Adipocyte (in vitro differentiated cells): ENCODE results near the gene ADORA3.

Experiments used
- DNase-seq: peaks from one replicate; pipeline ENCODE4 v3.0.0-alpha.2; 2015; ENCODE audit warnings: low read depth
- H3K27me3 ChIP-seq: replicated peaks from 2 replicates; pipeline ENCODE4 v1.7.0; 2013; ENCODE audit warnings: mild to moderate bottlenecking, low read length, moderate library complexity; ENCODE audit not compliant: control insufficient read depth, insufficient read depth
- H3K36me3 ChIP-seq: 2 replicates; pipeline ENCODE4 v1.7.0; 2013; ENCODE audit warnings: low read length, mild to moderate bottlenecking, moderate library complexity; ENCODE audit not compliant: control insufficient read depth, insufficient read depth, severe bottlenecking
- H3K4me1 ChIP-seq: 2 replicates; pipeline ENCODE4 v1.7.0; 2013; ENCODE audit warnings: mild to moderate bottlenecking, low read length, moderate library complexity; ENCODE audit not compliant: control insufficient read depth, insufficient read depth
- H3K4me3 ChIP-seq: 2 replicates; pipeline ENCODE4 v1.7.0; 2013; ENCODE audit warnings: mild to moderate bottlenecking, low read length, moderate library complexity
- H3K9ac ChIP-seq: 2 replicates; pipeline ENCODE4 v1.7.0; 2013; ENCODE audit warnings: mild to moderate bottlenecking, low read length, moderate library complexity
- H3K9me3 ChIP-seq: 2 replicates; pipeline ENCODE4 v1.7.0; 2013; ENCODE audit warnings: mild to moderate bottlenecking, low read length, moderate library complexity; ENCODE audit not compliant: control insufficient read depth

Gene ADORA3

DNA sequence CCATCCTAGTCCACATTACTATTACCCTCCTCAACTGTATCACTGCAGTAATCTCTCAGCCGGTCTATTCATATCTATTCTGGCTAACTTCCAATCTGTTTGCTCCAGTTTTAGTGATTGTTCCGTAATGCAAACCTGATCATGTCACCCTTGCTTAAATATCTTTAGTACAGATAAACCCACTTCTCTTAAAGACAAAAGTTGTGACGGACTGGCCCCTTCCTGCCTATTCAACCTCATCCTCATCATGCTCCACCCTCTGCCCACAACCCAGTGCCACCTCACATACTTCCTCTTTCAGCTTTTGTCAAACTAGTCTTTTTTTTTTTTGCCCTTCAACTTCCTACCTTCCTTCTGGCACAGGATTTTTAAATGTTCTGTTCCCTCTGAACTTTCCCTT, 32.4 kb downstream of the ADORA3 start:
- no peaks in the 10 kb centered on the region for H3K9me3 ChIP-seq
- H3K9ac ChIP-seq = no peak overlapping the region
- no peaks in the 10 kb centered on the region for H3K4me1 ChIP-seq
- no peak for DNase-seq
- H3K4me3 ChIP-seq = no peak overlapping the region
- peaks cover 45% of the 10 kb centered on the region for H3K36me3 ChIP-seq
- H3K27me3 ChIP-seq = no peaks in the 10 kb centered on the region

DNA sequence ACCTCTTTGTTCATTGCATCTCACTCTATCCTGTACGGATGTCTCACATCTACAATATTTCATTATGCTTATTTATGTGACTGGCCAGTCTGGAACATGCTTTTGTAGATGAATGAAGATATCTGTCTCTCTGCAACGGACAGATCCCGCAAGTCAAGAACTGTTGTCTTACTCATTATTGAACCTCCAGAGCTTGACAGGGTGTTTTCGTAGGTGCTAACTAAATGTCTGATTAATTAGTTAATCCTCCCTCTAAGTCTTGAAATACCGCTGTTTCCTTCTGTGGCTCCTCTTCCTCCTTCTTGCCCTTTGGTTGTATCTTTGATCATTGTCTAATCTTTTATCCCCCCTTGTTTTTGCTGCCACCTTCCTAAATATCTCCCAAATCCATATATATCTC, 32.8 kb downstream of the ADORA3 start:
- Histone ChIP-seq H3K9ac (no peak overlapping the region), H3K4me3 (no peak overlapping the region), H3K4me1 (no peaks in the 10 kb centered on the region), H3K36me3 (peaks cover 45% of the 10 kb centered on the region), H3K9me3 (no peaks in the 10 kb centered on the region), H3K27me3 (no peaks in the 10 kb centered on the region)
- DNase-seq = no peak

DNA sequence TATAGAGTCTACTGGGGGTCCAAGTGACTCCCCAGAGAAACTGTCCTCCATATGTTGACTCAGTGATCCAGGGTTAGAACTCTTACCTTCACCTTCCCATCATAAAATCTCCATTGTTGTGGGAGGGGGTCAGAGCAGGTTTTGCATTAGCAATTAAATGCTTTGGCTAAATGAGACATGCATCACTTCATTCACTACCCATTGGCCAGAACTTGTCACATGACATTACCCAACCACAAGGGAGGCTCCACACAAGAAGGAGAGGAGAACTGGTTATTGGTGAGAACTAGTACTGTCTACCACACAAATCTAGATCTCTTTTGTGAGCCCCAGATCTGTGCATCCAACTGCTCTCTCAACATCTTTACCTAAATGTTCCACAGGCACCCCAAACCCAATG, 33.9 kb downstream of the ADORA3 start:
- H3K36me3 ChIP-seq = peaks cover 45% of the 10 kb centered on the region
- no peak overlapping the region for H3K4me3 ChIP-seq
- H3K9me3 ChIP-seq = no peaks in the 10 kb centered on the region
- no peaks in the 10 kb centered on the region for H3K27me3 ChIP-seq
- no peak for DNase-seq
- no peaks in the 10 kb centered on the region for H3K4me1 ChIP-seq
- H3K9ac ChIP-seq = no peak overlapping the region

DNA sequence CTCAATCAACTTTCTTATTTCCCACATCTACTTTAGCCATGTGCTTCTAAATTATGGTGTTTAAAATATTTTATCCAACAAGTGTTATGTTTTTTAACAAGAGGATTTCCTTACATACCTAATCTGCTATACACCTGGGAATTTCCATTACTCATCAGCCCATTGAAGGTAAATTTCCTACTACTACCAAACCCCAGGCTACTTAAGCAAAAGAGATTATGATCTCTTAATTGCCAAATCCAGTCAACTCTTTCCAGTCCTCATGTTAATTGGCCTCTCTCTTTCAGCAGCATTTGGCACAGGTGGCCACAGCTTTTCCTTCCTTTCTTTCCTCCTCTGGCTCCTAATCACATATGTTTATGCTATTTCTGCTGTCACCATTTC, 34.7 kb downstream of the ADORA3 start:
- Histone ChIP-seq H3K36me3 (peaks cover 48% of the 10 kb centered on the region), H3K9me3 (no peaks in the 10 kb centered on the region), H3K9ac (no peak overlapping the region), H3K4me3 (no peak overlapping the region), H3K4me1 (no peaks in the 10 kb centered on the region), H3K27me3 (no peaks in the 10 kb centered on the region)
- no peak for DNase-seq

DNA sequence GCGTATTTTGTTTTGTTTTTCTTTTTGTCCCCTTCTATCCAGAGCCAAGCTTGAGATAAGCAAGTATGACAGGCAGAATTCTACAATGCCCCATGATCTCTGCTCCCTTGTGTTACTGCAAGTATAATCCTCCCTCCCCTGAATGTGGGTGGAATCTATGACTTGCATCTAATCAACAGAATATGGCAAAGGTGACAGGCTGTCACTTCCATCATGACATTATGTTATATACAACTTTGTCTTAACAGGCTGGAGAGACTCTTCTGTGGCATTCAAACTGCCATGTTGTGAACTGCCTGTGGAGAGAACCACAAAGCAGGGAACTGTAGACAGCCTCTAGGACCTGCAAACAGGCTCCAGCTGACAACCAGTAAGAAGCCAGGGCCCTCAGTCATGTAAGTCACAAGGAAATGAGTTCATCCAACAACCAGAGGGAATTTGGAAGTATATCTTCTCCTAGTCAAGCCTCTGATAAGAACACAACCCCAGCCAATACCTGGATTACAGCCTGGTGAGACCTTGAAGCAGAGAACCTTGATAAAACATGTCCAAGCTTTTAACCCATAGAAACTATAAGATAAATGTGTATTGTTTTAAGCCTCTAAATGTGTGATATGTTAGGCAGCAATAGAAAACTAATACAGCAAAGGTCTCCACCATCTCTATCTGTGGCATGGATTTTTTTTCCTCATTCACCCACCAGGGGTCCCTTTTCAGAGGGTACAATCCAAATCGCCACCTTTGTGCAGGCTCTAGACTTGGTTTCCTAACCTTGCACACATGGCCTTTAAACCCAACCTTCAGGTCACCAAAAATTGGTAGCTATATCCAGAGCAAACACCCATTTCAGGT, 35.3 kb downstream of the ADORA3 start:
- peaks cover 48% of the 10 kb centered on the region for H3K36me3 ChIP-seq
- no peaks in the 10 kb centered on the region for H3K9me3 ChIP-seq
- no peak overlapping the region for H3K9ac ChIP-seq
- no peaks in the 10 kb centered on the region for H3K4me1 ChIP-seq
- no peaks in the 10 kb centered on the region for H3K27me3 ChIP-seq
- no peak for DNase-seq
- no peak overlapping the region for H3K4me3 ChIP-seq

DNA sequence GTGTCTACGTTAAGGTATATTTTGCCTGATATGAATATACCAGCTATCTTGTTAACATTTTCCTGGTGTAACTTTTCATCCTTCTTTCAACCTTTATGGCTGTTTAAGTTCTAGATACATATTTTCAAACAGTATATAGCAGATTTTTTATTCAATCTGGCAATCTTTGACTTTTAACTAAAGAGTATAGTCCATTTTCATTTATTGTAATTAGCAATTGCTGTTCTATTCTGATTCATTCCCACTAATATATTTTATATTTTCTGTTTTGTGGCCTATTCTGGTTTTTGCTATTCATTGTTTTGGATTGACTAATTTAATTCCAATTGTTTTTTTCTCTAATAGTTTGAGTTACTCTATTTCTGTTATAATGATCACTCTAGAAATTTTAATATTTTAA, 37.0 kb downstream of the ADORA3 start:
- H3K9me3 ChIP-seq = no peaks in the 10 kb centered on the region
- H3K36me3 ChIP-seq = peaks cover 60% of the 10 kb centered on the region
- H3K4me1 ChIP-seq = peaks cover 4% of the 10 kb centered on the region
- no peak overlapping the region for H3K4me3 ChIP-seq
- no peak for DNase-seq
- no peaks in the 10 kb centered on the region for H3K27me3 ChIP-seq
- no peak overlapping the region for H3K9ac ChIP-seq

DNA sequence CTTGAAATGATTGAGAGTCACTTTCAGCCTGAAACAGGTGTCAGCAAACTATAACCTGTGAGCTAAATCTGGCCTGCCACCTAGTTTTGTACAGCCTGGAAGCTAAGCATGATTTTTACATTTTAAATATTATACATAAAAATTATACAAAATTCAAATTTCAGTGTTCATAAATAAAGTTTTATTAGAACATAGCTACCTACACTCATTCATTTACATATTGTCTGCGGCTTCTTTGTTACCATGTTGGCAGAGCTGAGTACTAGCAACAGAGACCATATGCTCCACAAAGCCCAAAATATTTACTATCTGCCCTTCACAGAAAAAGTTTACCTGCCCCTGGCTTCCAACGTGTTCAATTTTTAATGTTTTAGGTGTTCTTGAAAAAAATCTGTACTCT, 37.7 kb downstream of the ADORA3 start:
- no peaks in the 10 kb centered on the region for H3K27me3 ChIP-seq

DNA sequence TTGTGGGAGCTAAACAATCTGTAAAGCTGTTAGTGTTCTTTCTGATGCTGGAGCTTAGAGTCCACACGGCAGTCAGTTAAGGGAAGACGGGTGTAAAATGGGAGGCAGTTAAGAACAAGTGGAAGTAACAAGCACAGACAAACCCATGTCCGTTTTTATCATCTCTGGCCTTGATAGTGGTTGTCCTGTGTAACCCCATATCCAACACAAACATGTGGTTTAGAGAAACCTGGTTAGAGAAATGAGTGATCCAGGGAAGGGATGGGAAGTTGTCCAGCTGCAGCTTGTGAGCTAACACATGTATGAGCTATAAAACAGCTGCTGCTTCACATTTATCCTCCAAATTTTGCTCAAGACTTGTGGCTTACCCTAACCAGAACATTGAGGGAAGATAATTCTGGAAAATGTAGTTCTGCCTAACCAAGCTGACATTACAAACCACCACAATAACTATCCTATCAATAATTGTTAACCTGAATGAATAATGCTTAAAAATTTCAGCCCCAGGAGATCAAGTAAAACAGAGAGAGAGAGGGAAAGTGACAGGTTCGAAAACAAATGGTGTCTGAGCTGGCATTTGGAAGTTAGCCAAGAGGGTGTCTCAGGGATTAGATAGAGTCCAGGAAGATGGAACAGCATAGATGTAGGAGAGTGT, 40.3 kb downstream of the ADORA3 start:
- peaks cover 4% of the 10 kb centered on the region for H3K4me1 ChIP-seq

More for the DNA sequence above, 37.7 kb downstream of the ADORA3 start:
- no peak overlapping the region for H3K4me3 ChIP-seq
- no peaks in the 10 kb centered on the region for H3K9me3 ChIP-seq
- peaks cover 64% of the 10 kb centered on the region for H3K36me3 ChIP-seq
- H3K9ac ChIP-seq = no peak overlapping the region
- DNase-seq = no peak
- peaks cover 4% of the 10 kb centered on the region for H3K4me1 ChIP-seq

DNA sequence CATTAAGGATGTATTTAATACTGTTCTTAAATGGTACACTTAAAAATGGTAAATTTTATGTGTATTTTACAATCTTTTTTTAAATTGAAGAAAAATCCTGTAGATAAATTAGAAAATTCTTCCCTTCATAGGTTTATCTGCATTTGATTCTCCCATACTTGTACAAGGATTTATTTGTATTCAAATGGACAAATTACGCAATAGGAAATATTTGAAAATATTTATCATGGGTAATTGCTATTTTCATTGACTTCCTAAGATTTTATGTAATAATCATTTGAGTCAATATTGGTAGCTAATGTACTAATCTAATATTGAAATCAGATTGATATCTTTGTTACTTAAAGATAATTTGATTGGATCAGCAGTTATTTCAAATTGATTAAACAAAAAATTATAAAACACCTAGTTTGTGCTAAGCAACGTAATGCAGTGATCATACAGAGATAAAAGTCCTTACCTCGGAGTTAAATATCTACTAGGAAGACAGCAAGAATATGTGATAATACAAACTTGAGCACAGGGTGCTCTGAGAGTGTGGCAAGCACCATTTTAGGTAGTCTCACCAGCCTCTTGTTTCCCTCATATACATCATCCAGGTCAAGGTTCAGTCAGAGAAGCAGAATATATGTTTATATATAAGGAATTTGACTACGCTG, 40.9 kb downstream of the ADORA3 start:
- Histone ChIP-seq H3K36me3 (peaks cover 65% of the 10 kb centered on the region), H3K4me1 (peaks cover 4% of the 10 kb centered on the region)

More for the DNA sequence above, 40.3 kb downstream of the ADORA3 start:
- Histone ChIP-seq H3K36me3 (peaks cover 65% of the 10 kb centered on the region), H3K27me3 (no peaks in the 10 kb centered on the region), H3K9me3 (no peaks in the 10 kb centered on the region), H3K4me3 (no peak overlapping the region), H3K9ac (no peak overlapping the region)
- DNase-seq = no peak

DNA sequence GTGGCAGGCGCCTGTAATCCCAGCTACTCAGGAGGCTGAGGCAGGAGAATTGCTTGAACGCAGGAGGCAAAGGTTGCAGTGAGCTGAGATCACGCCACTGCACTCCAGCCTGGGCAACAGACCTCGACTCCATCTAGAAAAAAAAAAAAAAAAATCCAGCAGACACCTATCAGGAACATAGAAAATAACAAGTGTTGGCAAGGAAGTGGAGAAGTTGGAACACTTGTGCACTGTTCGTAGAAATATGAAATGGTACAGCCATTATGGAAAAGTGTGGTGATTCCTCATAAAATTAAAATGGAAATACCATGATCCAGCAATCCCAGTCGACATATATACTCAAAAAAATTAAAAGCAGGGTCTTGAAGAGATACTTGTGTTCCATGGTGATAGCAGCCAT, 41.7 kb downstream of the ADORA3 start:
- peaks cover 66% of the 10 kb centered on the region for H3K36me3 ChIP-seq
- H3K9me3 ChIP-seq = no peaks in the 10 kb centered on the region
- no peaks in the 10 kb centered on the region for H3K27me3 ChIP-seq
- no peak overlapping the region for H3K4me3 ChIP-seq
- no peak overlapping the region for H3K9ac ChIP-seq
- no peak for DNase-seq
- H3K4me1 ChIP-seq = peaks cover 4% of the 10 kb centered on the region

More for the DNA sequence above, 40.9 kb downstream of the ADORA3 start:
- H3K9ac ChIP-seq = no peak overlapping the region
- DNase-seq = no peak
- no peaks in the 10 kb centered on the region for H3K9me3 ChIP-seq
- H3K4me3 ChIP-seq = no peak overlapping the region
- H3K27me3 ChIP-seq = no peaks in the 10 kb centered on the region

DNA sequence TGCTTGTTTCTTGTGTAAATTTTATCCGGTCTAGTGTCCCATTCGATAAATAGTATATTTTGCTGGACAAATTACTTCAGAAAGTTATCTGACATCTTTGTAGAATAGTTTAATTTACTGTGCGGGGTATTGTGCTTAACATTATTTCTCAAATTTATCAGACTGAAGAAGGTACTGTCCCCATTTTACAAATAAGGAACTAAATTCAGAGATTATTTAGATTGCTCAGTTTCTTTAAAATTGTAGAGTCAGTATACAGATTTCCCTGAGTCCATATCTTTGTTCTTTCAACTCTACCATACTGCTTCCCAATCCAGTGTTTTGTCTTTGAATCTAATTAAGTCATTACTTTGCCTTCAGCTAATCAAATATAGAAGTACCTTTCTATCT, 47.8 kb downstream of the ADORA3 start:
- Histone ChIP-seq H3K4me3 (no peak overlapping the region), H3K27me3 (no peaks in the 10 kb centered on the region), H3K36me3 (peaks cover 84% of the 10 kb centered on the region), H3K9me3 (no peaks in the 10 kb centered on the region), H3K4me1 (peaks cover 23% of the 10 kb centered on the region), H3K9ac (no peak overlapping the region)
- DNase-seq = no peak
